Measurements from ENCODE around the gene PNKP.

DNA sequence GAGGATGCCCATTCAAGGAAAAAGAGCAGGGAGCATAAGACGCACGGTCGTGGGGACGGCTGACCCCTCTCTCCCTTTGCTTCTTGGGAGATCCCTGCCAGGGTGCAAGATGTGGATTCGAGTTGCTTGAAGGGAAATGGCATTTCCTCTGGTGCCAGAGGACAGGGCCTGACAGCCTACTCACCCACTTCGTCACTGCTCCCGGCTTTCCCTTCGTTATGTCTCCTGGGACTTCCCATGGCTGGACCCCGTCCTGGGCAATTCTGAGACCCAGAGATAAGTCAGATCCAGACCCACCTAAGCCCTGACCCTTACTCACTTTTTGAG is 11.3 kb upstream of the PNKP start:
- TF ChIP-seq, protein P1, sequence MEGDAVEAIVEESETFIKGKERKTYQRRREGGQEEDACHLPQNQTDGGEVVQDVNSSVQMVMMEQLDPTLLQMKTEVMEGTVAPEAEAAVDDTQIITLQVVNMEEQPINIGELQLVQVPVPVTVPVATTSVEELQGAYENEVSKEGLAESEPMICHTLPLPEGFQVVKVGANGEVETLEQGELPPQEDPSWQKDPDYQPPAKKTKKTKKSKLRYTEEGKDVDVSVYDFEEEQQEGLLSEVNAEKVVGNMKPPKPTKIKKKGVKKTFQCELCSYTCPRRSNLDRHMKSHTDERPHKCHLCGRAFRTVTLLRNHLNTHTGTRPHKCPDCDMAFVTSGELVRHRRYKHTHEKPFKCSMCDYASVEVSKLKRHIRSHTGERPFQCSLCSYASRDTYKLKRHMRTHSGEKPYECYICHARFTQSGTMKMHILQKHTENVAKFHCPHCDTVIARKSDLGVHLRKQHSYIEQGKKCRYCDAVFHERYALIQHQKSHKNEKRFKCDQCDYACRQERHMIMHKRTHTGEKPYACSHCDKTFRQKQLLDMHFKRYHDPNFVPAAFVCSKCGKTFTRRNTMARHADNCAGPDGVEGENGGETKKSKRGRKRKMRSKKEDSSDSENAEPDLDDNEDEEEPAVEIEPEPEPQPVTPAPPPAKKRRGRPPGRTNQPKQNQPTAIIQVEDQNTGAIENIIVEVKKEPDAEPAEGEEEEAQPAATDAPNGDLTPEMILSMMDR (IDR thresholded peaks at IDR 0.05 in 2 of 3, conservative IDR thresholded peaks at IDR 0.05 in 1 of 3; ENCODE audit: control insufficient read depth in 2 of 3, extremely low read depth in 1 of 3, insufficient read depth in 1 of 3, low read depth in 3 of 3, low read length in 3 of 3) = no peak
- TF ChIP-seq, protein P2, sequence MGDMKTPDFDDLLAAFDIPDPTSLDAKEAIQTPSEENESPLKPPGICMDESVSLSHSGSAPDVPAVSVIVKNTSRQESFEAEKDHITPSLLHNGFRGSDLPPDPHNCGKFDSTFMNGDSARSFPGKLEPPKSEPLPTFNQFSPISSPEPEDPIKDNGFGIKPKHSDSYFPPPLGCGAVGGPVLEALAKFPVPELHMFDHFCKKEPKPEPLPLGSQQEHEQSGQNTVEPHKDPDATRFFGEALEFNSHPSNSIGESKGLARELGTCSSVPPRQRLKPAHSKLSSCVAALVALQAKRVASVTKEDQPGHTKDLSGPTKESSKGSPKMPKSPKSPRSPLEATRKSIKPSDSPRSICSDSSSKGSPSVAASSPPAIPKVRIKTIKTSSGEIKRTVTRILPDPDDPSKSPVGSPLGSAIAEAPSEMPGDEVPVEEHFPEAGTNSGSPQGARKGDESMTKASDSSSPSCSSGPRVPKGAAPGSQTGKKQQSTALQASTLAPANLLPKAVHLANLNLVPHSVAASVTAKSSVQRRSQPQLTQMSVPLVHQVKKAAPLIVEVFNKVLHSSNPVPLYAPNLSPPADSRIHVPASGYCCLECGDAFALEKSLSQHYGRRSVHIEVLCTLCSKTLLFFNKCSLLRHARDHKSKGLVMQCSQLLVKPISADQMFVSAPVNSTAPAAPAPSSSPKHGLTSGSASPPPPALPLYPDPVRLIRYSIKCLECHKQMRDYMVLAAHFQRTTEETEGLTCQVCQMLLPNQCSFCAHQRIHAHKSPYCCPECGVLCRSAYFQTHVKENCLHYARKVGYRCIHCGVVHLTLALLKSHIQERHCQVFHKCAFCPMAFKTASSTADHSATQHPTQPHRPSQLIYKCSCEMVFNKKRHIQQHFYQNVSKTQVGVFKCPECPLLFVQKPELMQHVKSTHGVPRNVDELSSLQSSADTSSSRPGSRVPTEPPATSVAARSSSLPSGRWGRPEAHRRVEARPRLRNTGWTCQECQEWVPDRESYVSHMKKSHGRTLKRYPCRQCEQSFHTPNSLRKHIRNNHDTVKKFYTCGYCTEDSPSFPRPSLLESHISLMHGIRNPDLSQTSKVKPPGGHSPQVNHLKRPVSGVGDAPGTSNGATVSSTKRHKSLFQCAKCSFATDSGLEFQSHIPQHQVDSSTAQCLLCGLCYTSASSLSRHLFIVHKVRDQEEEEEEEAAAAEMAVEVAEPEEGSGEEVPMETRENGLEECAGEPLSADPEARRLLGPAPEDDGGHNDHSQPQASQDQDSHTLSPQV (IDR thresholded peaks at IDR 0.05) = no peak
- no peak for TF ChIP-seq POLR2AphosphoS5 (IDR thresholded peaks at IDR 0.05; ENCODE audit: low read length)
- no peak for TF ChIP-seq CHD2 (IDR thresholded peaks at IDR 0.05; ENCODE audit: borderline replicate concordance, low read depth, low read length)
- TF ChIP-seq RAD21 (IDR thresholded peaks at IDR 0.05; ENCODE audit: insufficient read depth, low read depth, low read length) = no peak
- no peak for TF ChIP-seq ZBTB11 (CRISPR knock-in tag; IDR thresholded peaks at IDR 0.05)
- TF ChIP-seq TBL1XR1 (IDR thresholded peaks at IDR 0.05; ENCODE audit: low read depth, low read length) = no peak
- no peak for TF ChIP-seq RFX5 (IDR thresholded peaks at IDR 0.05; ENCODE audit: low read depth, low read length)
